Measurements from ENCODE around the gene MTR. TPM values are rescaled to one million over a fixed set of nuclear protein-coding genes. Genes with fewer than 3 reads are reported as not detected.

MTR gene
- total RNA-seq, 1 experiment from 2014 or later: 27.5 TPM

DNA sequence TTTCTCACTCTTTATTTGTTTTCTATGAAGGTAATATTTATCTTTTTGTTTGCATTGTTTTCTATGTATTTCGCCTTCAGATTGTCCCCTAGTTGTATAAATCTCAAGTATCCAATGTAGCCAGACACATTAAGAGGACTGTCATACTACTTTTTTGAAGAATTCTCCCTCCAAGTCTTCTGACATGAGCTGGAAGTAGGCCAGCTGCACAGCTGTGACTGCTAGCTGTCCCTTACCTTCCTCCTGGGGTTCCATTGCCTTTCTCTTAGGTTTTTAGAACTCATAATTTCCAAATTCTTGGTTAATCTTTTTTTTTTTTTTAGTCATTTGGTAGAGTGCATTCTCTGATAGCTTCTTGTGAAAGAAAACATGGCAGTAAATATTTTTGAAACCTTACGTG, 46.2 kb downstream of the MTR start:
- no peaks in the 10 kb centered on the region for H3K4me1 Mint-ChIP-seq
- H3K36me3 Mint-ChIP-seq: peaks cover 23% of the 10 kb centered on the region
- H3K4me3 Mint-ChIP-seq: no peak overlapping the region
- H3K27ac Mint-ChIP-seq: no peak overlapping the region; the same call in 1 of the 2 replicates
- DNase-seq (ENCODE audit: low spot score) (no peak), ATAC-seq (no peak)
- POLR2A ChIA-PET: no interaction called here
- no peaks in the 10 kb centered on the region for H3K27me3 Mint-ChIP-seq (ENCODE audit: low read depth)
- TF ChIP-seq, protein P1, sequence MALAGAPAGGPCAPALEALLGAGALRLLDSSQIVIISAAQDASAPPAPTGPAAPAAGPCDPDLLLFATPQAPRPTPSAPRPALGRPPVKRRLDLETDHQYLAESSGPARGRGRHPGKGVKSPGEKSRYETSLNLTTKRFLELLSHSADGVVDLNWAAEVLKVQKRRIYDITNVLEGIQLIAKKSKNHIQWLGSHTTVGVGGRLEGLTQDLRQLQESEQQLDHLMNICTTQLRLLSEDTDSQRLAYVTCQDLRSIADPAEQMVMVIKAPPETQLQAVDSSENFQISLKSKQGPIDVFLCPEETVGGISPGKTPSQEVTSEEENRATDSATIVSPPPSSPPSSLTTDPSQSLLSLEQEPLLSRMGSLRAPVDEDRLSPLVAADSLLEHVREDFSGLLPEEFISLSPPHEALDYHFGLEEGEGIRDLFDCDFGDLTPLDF (CRISPR knock-in tag; IDR thresholded peaks at IDR 0.05): no peak
- TF ChIP-seq, protein P2, sequence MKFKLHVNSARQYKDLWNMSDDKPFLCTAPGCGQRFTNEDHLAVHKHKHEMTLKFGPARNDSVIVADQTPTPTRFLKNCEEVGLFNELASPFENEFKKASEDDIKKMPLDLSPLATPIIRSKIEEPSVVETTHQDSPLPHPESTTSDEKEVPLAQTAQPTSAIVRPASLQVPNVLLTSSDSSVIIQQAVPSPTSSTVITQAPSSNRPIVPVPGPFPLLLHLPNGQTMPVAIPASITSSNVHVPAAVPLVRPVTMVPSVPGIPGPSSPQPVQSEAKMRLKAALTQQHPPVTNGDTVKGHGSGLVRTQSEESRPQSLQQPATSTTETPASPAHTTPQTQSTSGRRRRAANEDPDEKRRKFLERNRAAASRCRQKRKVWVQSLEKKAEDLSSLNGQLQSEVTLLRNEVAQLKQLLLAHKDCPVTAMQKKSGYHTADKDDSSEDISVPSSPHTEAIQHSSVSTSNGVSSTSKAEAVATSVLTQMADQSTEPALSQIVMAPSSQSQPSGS (CRISPR knock-in tag; IDR thresholded peaks at IDR 0.05; ENCODE audit: borderline replicate concordance, low read depth): no peak
- no peak for TF ChIP-seq CBFB (CRISPR knock-in tag; IDR thresholded peaks at IDR 0.05; ENCODE audit: low read depth)
- TF ChIP-seq, protein P3, sequence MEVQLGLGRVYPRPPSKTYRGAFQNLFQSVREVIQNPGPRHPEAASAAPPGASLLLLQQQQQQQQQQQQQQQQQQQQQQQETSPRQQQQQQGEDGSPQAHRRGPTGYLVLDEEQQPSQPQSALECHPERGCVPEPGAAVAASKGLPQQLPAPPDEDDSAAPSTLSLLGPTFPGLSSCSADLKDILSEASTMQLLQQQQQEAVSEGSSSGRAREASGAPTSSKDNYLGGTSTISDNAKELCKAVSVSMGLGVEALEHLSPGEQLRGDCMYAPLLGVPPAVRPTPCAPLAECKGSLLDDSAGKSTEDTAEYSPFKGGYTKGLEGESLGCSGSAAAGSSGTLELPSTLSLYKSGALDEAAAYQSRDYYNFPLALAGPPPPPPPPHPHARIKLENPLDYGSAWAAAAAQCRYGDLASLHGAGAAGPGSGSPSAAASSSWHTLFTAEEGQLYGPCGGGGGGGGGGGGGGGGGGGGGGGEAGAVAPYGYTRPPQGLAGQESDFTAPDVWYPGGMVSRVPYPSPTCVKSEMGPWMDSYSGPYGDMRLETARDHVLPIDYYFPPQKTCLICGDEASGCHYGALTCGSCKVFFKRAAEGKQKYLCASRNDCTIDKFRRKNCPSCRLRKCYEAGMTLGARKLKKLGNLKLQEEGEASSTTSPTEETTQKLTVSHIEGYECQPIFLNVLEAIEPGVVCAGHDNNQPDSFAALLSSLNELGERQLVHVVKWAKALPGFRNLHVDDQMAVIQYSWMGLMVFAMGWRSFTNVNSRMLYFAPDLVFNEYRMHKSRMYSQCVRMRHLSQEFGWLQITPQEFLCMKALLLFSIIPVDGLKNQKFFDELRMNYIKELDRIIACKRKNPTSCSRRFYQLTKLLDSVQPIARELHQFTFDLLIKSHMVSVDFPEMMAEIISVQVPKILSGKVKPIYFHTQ (CRISPR knock-in tag; IDR thresholded peaks at IDR 0.05): no peak
- TF ChIP-seq, protein P4, sequence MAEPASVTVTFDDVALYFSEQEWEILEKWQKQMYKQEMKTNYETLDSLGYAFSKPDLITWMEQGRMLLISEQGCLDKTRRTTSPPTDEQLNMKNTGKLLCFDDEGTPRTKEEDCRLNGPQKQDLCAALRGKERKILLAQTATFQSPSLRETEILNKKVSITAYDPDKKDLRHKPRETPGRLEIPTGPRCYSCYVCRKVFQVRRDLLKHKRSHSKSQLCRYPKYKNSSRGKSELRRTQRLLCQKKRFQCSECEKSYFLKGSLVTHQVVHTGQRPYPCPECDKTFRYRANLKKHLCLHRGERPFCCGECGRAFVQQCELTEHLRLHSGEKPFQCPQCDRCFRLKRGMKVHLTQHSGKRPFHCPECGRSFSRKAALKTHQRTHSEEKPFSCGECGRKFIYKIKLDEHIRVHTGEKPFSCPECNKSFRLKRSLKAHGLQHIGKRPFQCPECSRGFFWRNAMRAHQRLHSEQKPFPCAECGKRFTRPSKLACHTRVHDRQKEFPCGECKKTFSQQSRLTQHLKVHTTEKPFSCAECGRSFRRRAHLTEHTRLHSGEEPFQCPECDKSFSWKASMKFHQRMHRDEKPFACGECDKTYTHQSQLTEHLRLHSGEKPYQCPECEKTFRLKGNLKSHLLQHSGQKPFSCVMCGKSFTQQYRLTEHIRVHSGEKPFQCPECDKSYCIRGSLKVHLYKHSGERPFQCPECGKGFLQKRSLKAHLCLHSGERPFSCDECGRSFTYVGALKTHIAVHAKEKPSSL (CRISPR knock-in tag; conservative IDR thresholded peaks at IDR 0.05): no peak
- TF ChIP-seq IRF2 (CRISPR knock-in tag; IDR thresholded peaks at IDR 0.05; ENCODE audit: borderline replicate concordance, low read depth): no peak
- TF ChIP-seq ZNF232 (CRISPR knock-in tag; IDR thresholded peaks at IDR 0.05): no peak
- TF ChIP-seq TEAD1 (CRISPR knock-in tag; IDR thresholded peaks at IDR 0.05): no peak
- TF ChIP-seq ZNF416 (CRISPR knock-in tag; IDR thresholded peaks at IDR 0.05): no peak
- no peak for TF ChIP-seq OVOL2 (CRISPR knock-in tag; IDR thresholded peaks at IDR 0.05; ENCODE audit: borderline replicate concordance)
- TF ChIP-seq GRHL2 (CRISPR knock-in tag; IDR thresholded peaks at IDR 0.05; ENCODE audit: insufficient replicate concordance, severe bottlenecking): no peak
- TF ChIP-seq, protein P5, sequence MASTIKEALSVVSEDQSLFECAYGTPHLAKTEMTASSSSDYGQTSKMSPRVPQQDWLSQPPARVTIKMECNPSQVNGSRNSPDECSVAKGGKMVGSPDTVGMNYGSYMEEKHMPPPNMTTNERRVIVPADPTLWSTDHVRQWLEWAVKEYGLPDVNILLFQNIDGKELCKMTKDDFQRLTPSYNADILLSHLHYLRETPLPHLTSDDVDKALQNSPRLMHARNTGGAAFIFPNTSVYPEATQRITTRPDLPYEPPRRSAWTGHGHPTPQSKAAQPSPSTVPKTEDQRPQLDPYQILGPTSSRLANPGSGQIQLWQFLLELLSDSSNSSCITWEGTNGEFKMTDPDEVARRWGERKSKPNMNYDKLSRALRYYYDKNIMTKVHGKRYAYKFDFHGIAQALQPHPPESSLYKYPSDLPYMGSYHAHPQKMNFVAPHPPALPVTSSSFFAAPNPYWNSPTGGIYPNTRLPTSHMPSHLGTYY (CRISPR knock-in tag; IDR thresholded peaks at IDR 0.05): no peak
- CTCF ChIA-PET: no interaction called here
- H3K9me3 Mint-ChIP-seq: no peaks in the 10 kb centered on the region

DNA sequence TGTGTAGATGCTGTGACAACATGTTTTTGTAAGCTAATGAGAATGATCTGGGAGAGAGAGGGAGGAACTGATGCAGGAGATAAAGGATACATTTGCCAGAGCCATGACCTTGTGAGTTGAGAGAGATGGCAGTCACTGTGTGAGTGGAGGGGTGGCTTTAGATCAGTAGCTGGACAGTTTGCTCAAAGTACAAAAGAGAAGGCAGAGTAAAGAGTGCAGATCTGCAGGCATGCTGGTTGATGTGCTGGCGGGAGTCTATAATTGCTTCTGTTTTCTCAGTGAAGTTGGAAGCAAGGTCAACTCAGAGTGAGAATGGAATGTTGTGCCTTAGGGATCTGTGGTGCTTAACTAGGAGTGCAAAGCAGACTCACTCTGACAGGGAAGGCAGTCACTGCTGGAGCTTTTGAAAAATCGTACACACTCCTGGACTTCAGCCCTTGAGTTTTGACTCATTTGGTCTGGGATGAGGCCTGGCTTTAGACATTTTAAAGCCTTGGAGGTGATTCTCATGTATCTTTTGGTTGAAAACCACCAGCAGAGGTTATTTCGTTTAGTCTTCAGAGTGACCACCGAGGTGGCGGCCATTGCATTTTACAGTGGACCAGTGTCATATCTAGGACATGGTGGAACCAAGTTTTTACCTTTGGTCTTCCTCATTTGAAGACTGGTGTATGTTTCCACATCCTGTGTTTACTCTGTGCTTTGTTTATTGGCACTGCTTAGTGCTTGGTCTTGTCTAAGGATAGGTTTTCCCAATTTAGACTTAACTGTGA, 49.6 kb downstream of the MTR start:
- DNase-seq (ENCODE audit: low spot score): no peak
- no peak for ATAC-seq
- Mint-ChIP-seq H3K27me3 (ENCODE audit: low read depth) (no peaks in the 10 kb centered on the region), H3K27ac (no peak overlapping the region), H3K9me3 (no peaks in the 10 kb centered on the region), H3K4me1 (peaks cover 4% of the 10 kb centered on the region; the same call in 1 of the 2 replicates), H3K4me3 (no peak overlapping the region), H3K36me3 (peaks cover 13% of the 10 kb centered on the region)
- POLR2A ChIA-PET: no interaction called here
- TF ChIP-seq ZNF396 (CRISPR knock-in tag; IDR thresholded peaks at IDR 0.05; ENCODE audit: borderline replicate concordance) (no peak), SMAD4 (CRISPR knock-in tag; IDR thresholded peaks at IDR 0.05) (no peak), GABPB1 (CRISPR knock-in tag; IDR thresholded peaks at IDR 0.05) (no peak), ZNF263 (CRISPR knock-in tag; IDR thresholded peaks at IDR 0.05; ENCODE audit: low read depth) (no peak), JUN (CRISPR knock-in tag; IDR thresholded peaks at IDR 0.05) (no peak), KAT7 (CRISPR knock-in tag; IDR thresholded peaks at IDR 0.05; ENCODE audit: borderline replicate concordance) (no peak)
- TF ChIP-seq, protein P6, sequence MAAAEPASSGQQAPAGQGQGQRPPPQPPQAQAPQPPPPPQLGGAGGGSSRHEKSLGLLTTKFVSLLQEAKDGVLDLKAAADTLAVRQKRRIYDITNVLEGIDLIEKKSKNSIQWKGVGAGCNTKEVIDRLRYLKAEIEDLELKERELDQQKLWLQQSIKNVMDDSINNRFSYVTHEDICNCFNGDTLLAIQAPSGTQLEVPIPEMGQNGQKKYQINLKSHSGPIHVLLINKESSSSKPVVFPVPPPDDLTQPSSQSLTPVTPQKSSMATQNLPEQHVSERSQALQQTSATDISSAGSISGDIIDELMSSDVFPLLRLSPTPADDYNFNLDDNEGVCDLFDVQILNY (CRISPR knock-in tag; IDR thresholded peaks at IDR 0.05): no peak
- TF ChIP-seq, protein P2 (CRISPR knock-in tag; IDR thresholded peaks at IDR 0.05; ENCODE audit: borderline replicate concordance, low read depth): no peak
- TF ChIP-seq, protein P7, sequence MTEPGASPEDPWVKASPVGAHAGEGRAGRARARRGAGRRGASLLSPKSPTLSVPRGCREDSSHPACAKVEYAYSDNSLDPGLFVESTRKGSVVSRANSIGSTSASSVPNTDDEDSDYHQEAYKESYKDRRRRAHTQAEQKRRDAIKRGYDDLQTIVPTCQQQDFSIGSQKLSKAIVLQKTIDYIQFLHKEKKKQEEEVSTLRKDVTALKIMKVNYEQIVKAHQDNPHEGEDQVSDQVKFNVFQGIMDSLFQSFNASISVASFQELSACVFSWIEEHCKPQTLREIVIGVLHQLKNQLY (CRISPR knock-in tag; IDR thresholded peaks at IDR 0.05): no peak
- CTCF ChIA-PET: no interaction called here

All from WTC11 (cell line).